Ishikawa (cell line): Measurements from ENCODE around the gene TIFAB.

ENCODE experiments used
- TAF1 ChIP-seq: IDR thresholded peaks from 2 replicates; pipeline ENCODE4 v1.6.1; 2012; ENCODE audit warnings: low read depth, mild to moderate bottlenecking
- TF ChIP-seq, protein P1 (sequence below): IDR thresholded peaks from 2 replicates; pipeline ENCODE4 v1.6.1; 2012

DNA sequence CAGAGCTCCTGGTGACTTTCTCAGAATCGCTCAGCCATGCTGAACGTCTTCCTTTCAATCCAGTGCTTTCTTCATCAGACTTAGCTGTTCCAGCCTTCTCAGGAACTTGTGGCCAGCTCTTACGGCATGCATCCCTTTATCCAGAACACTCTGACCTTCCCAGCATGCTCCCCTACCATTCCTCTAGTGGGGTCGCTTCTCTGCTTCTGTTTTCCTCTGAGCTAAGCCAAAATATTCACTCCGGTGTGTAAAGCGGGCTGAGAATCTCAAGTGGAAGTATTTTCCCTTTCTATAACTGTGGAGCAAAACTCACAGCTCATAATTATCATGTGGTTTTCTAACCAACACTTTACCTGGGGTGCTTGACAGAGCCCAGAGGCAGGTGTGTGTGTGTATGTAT, 11.2 kb downstream of the TIFAB start:
- TF ChIP-seq, protein P1, sequence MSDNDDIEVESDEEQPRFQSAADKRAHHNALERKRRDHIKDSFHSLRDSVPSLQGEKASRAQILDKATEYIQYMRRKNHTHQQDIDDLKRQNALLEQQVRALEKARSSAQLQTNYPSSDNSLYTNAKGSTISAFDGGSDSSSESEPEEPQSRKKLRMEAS, result no peak
- no peak for TF ChIP-seq TAF1
